IPS-11a (cell line): Measurements from ENCODE around the gene CAMK2D.

ENCODE experiments used
- H3K4me3 ChIP-seq: one replicate; pipeline ENCODE4 v1.5.1; 2013; ENCODE audit warnings: low read depth, low read length, control low read depth

Gene CAMK2D

GRCh38 chr4:113407409-113407808 lies 354.1 kb downstream of the CAMK2D start:
- no peak overlapping the region for H3K4me3 ChIP-seq

GRCh38 chr4:113406723-113407016 lies 354.9 kb downstream of the CAMK2D start:
- H3K4me3 ChIP-seq: no peak overlapping the region

GRCh38 chr4:113405874-113406722 lies 355.4 kb downstream of the CAMK2D start:
- H3K4me3 ChIP-seq: no peak overlapping the region

GRCh38 chr4:113404841-113405240 lies 356.7 kb downstream of the CAMK2D start:
- no peak overlapping the region for H3K4me3 ChIP-seq

GRCh38 chr4:113404167-113404571 lies 357.4 kb downstream of the CAMK2D start:
- no peak overlapping the region for H3K4me3 ChIP-seq
